Upper lobe of right lung (tissue), 1 donor: ENCODE measurements around the gene SYTL2. TPM values are rescaled to one million over a fixed set of nuclear protein-coding genes. Genes with fewer than 3 reads are reported as not detected.
"Not testable (repeated sequence)": the region's sequence is repeated elsewhere in the genome, so short reads cannot be mapped to it uniquely, and the experiment has no call there.

Experiments used
- ATAC-seq: fragments of 200-7000 bp; cut with Tn5 transposase; one replicate; pipeline ENCODE4 v1.9.1; 2020; ENCODE audit warnings: mild to moderate bottlenecking, moderate library complexity
- DNase-seq: peaks from one replicate; pipeline ENCODE4 v3.0.0-alpha.2; 2020
- H3K27ac ChIP-seq: fragments of 200-600 bp; one replicate; pipeline ENCODE4 v1.8.0; 2022
- H3K27me3 ChIP-seq: fragments of 200-600 bp; one replicate; pipeline ENCODE4 v1.8.0; 2022; ENCODE audit warnings: mild to moderate bottlenecking
- H3K36me3 ChIP-seq: fragments of 200-600 bp; one replicate; pipeline ENCODE4 v1.8.0; 2022
- H3K4me1 ChIP-seq: fragments of 200-600 bp; one replicate; pipeline ENCODE4 v1.8.0; 2022
- H3K4me3 ChIP-seq: fragments of 200-600 bp; one replicate; pipeline ENCODE4 v1.8.0; 2022; ENCODE audit warnings: mild to moderate bottlenecking
- H3K9me3 ChIP-seq: fragments of 200-600 bp; one replicate; pipeline ENCODE4 v1.8.0; 2022
- CTCF ChIP-seq: fragments of 200-600 bp; IDR thresholded peaks from one replicate; pipeline ENCODE4 v1.8.0; 2022; ENCODE audit warnings: antibody characterized with exemption
- intact Hi-C: fragments of 100-400 bp; cut with DNase I; formaldehyde crosslinking; loops from one replicate; pipeline ENCODE4 v1.11.0; 2022
- long read RNA-seq: library from polyadenylated mRNA; unstranded; transcript quantifications from one replicate; pipeline ENCODE4 v2.0.0, GENCODE V29; 2021
- total RNA-seq: library from RNA; stranded (reverse); fragmentation: NEBNext Ultra II Directional; extraction: Animal tissue kit (Norgen Biotek cat#: 25700); gene quantifications from one replicate; pipeline ENCODE4 v1.2.1, GENCODE V29; 2021
- donor health status: DM: no; HTN: yes; CAD: no; lungs with severe emphysema.

The SYTL2 gene, protein sequence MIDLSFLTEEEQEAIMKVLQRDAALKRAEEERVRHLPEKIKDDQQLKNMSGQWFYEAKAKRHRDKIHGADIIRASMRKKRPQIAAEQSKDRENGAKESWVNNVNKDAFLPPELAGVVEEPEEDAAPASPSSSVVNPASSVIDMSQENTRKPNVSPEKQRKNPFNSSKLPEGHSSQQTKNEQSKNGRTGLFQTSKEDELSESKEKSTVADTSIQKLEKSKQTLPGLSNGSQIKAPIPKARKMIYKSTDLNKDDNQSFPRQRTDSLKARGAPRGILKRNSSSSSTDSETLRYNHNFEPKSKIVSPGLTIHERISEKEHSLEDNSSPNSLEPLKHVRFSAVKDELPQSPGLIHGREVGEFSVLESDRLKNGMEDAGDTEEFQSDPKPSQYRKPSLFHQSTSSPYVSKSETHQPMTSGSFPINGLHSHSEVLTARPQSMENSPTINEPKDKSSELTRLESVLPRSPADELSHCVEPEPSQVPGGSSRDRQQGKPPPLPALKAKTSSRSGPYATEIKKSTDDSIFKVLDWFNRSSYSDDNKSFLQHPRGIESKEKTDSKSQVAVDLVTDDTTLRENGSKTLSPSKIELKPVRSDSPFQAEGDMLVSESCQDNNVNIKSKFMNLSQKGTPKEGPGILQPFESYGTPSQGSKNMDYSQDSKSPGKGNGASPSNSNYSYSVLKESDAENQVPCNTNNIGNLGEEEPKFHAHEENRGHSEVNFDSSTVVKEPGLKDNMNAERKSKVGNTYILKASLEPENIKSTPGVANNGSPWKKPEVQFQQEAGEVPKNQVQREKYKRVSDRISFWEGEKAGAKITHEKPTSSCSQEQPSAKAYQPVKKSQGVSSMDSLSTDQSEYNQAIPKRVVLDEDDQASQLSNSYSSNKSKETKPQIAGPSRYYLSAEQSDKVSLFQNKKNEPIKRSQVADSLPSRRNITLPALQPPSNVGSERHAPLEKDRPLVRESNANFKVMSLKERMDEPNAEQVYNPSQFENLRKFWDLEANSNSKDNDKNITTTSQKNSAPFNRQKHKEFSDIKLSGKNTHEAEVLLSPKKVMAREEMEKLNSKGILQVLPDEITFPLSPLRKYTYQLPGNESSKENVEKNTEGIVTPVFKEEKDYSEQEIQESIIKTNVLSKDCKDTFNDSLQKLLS (N-terminal part only)
- 36.5 TPM for total RNA-seq
- long read RNA-seq, full-length matches to known transcripts, result 4 of 30 reads
- long read RNA-seq, partial matches to known transcripts, result 4 of 30 reads
- long read RNA-seq, other reads (novel, unspliced or antisense), result 22 of 30 reads

DNA sequence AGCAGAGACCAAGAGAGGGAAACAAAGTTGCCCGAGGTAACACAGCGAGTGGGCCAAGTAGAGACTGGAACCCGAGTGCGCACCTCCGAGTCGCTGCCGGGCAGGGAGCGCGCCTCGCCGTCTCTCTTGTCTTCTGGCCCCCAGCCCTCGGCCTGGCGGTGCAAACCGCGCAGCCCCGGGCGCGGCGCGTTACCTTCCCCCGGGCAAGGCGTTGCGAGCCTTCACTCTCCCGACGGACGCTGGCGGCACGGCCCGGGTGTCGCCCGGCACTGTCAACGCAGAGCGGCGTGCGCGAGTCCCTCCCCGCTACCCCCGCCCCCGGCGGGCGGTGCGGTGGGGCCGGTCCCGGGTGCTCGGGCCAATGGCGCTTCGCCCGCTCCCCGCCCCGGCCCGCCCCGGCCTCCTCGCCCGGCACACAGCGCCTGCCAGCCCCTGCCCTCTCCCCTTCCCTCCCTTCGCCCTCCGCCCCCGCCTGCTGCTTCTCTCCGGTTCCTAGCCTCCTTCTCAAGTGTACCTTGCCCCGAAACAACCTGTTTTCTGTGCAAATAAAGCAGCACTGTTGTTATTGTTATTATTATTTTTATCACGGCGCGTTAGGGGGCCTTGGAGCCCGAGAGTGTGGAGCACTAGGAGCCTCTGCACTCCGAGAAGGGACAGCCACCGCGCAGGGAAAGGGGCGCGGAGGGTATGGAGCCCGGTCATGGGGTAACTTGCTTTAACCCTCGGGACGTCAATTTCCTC is at the start of gene SYTL2:
Gene SYTL2 (minus strand): TSS at position 271 of the 741 bp plus-strand sequence. CDS start 53,416 bp downstream, outside the sequence.
- DNase-seq (peak; percentile 90), ATAC-seq (peak; percentile 98)
- Histone ChIP-seq H3K36me3 (no peaks in the 10 kb centered on the region), H3K4me3 (peak within 1 kb of the TSS; percentile 71), H3K27me3 (no peaks in the 10 kb centered on the region), H3K27ac (peak within 1 kb of the TSS; percentile 66), H3K4me1 (peaks cover 15% of the 10 kb centered on the region), H3K9me3 (no peaks in the 10 kb centered on the region)
- intact Hi-C loops, result no loop called here
- TF ChIP-seq CTCF, result peak; percentile 29

- H3K27me3 ChIP-seq, DNase-seq, intact Hi-C loops, ATAC-seq, H3K4me3 ChIP-seq, H3K27ac ChIP-seq, H3K9me3 ChIP-seq, H3K36me3 ChIP-seq, H3K4me1 ChIP-seq: not testable (repeated sequence)
Measured at GRCh38 chr11:85859541-85859940, 48.6 kb upstream of the SYTL2 start.

GRCh38 chr11:85857098-85857497 is 46.2 kb upstream of the SYTL2 start:
- H3K36me3 ChIP-seq, result no peaks in the 10 kb centered on the region
- H3K9me3 ChIP-seq, result no peaks in the 10 kb centered on the region
- no peak overlapping the region for H3K27ac ChIP-seq
- no peaks in the 10 kb centered on the region for H3K27me3 ChIP-seq
- DNase-seq (no peak), ATAC-seq (no peak)
- peaks cover 8% of the 10 kb centered on the region for H3K4me1 ChIP-seq
- no peak for TF ChIP-seq CTCF
- no peak overlapping the region for H3K4me3 ChIP-seq
- intact Hi-C loops, result no loop called here

DNA sequence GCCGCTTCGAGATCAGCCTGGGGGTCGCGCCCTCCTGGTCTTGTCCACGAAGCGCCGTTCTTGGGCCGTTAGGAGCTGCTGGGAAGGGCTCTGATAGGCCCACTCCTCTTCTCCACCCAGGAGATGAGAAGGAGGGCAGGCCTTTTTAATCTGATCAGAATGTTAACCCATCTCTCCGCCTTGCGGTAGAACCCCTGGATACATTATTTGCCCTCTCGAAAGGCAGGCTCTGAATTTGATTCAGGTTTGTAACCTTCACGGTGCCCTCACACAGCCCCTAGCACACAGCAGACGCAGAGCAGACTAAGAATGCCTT is 44.4 kb upstream of the SYTL2 start, which contains the start of gene CCDC83:
Gene CCDC83 (plus strand): TSS at position 43 of the 316 bp plus-strand sequence. CDS start 9,741 bp downstream, outside the sequence.
- TF ChIP-seq CTCF, result no peak
- no peak for DNase-seq
- Histone ChIP-seq H3K4me1 (peaks cover 8% of the 10 kb centered on the region), H3K9me3 (no peaks in the 10 kb centered on the region), H3K27me3 (no peaks in the 10 kb centered on the region), H3K36me3 (no peaks in the 10 kb centered on the region), H3K4me3 (peak within 1 kb of the TSS; percentile 72), H3K27ac (peak within 1 kb of the TSS; percentile 95)
- intact Hi-C loops, result no loop called here
- ATAC-seq, result no peak

DNA sequence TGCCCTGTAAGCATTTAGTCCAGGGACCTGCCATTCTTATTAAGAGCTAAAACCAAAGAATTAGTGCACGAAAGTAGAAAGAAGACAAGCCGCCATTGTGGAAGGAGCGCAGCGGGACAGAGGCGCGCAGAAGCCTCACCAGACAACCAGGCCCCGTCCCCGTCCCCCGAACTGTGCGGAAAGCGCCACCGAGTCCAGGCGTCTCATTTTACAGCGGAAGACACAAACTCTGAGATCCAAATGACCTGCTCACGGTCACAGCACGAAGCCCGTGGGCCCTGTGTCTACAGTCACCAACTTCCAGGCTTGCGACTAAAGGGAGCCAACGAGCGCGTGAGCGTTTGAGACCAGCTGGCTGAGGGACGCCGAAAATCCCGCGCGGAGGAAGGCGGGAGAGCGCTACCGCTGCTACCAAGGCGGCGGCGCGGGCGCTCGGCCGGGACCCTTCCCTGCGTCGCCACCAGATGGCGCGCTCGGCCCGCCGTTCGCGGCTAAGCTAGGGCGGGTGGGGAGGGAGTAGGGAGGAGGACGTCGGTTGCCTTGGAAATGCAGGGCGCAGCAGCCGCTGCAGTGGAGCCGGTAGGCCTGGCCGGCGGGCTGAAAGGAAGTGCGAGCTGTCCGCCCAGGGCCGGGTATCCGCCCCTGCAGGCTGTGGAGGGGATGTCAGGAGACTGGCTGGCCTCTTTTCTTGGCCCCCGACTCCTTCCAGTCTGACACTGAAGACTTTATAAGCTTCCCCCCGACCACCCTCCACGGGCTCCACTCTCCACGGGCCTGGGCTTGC is 43.8 kb upstream of the SYTL2 start:
- Histone ChIP-seq H3K9me3 (no peaks in the 10 kb centered on the region), H3K4me3 (peak overlapping the region; percentile 72), H3K36me3 (no peaks in the 10 kb centered on the region), H3K27ac (peak overlapping the region; percentile 95), H3K27me3 (no peaks in the 10 kb centered on the region), H3K4me1 (peaks cover 8% of the 10 kb centered on the region)
- DNase-seq (peak; percentile 96), ATAC-seq (peak; percentile 100)
- intact Hi-C loops, result no loop called here
- peak; percentile 93 for TF ChIP-seq CTCF
